Trophoblast cell (in vitro differentiated cells and primary cell): ENCODE results near the gene RELCH.

ENCODE experiments used
- DNase-seq, 2 donors: peaks; one replicate each; pipeline ENCODE4 v3.0.0-alpha.2; 2016
- H2AFZ ChIP-seq: 2 replicates; pipeline ENCODE4 v1.6.1; 2013; ENCODE audit warnings: low read length, moderate library complexity, mild to moderate bottlenecking; ENCODE audit not compliant: insufficient read depth, poor library complexity
- H2AK5ac ChIP-seq: 2 replicates; pipeline ENCODE4 v1.6.1; 2013; ENCODE audit warnings: mild to moderate bottlenecking, low read length
- H2BK120ac ChIP-seq: 2 replicates; pipeline ENCODE4 v1.6.1; 2013; ENCODE audit warnings: low read length, mild to moderate bottlenecking, moderate library complexity; ENCODE audit not compliant: insufficient read depth, poor library complexity
- H2BK12ac ChIP-seq: 2 replicates; pipeline ENCODE4 v1.6.1; 2013; ENCODE audit warnings: mild to moderate bottlenecking, low read length, moderate library complexity
- H2BK5ac ChIP-seq: 2 replicates; pipeline ENCODE4 v1.6.1; 2013; ENCODE audit warnings: low read length, low read depth, moderate library complexity, mild to moderate bottlenecking; ENCODE audit not compliant: poor library complexity
- H3K14ac ChIP-seq: 2 replicates; pipeline ENCODE4 v1.6.1; 2013; ENCODE audit warnings: mild to moderate bottlenecking, low read length
- H3K18ac ChIP-seq: 2 replicates; pipeline ENCODE4 v1.6.1; 2013; ENCODE audit warnings: mild to moderate bottlenecking, low read length
- H3K23ac ChIP-seq: 2 replicates; pipeline ENCODE4 v1.6.1; 2013; ENCODE audit warnings: low read length
- H3K27ac ChIP-seq: 2 replicates; pipeline ENCODE4 v1.5.1; 2013; ENCODE audit warnings: low read depth, mild to moderate bottlenecking, inconsistent platforms, low read length, moderate library complexity
- H3K27me3 ChIP-seq: 2 replicates; pipeline ENCODE4 v1.6.1; 2013; ENCODE audit warnings: inconsistent platforms, mild to moderate bottlenecking, low read length, moderate library complexity; ENCODE audit not compliant: insufficient read depth
- H3K36me3 ChIP-seq, 2 experiments: 1 replicate in 1 of 2; 2 replicates in 1 of 2; pipeline ENCODE4 v1.6.1; 2013; ENCODE audit warnings: low read length in 2 of 2, mild to moderate bottlenecking in 2 of 2, moderate library complexity in 1 of 2; ENCODE audit not compliant: insufficient read depth in 2 of 2, control insufficient read depth in 1 of 2
- H3K4ac ChIP-seq: 2 replicates; pipeline ENCODE4 v1.6.1; 2013; ENCODE audit warnings: low read depth, mild to moderate bottlenecking, low read length, moderate library complexity
- H3K4me1 ChIP-seq, 2 experiments: 1 replicate in 1 of 2; 2 replicates in 1 of 2; pipeline ENCODE4 v1.6.1; 2013; ENCODE audit warnings: low read length in 2 of 2, mild to moderate bottlenecking in 2 of 2, moderate library complexity in 1 of 2; ENCODE audit not compliant: insufficient read depth in 2 of 2, control insufficient read depth in 1 of 2
- H3K4me2 ChIP-seq: 2 replicates; pipeline ENCODE4 v1.6.1; 2013; ENCODE audit warnings: inconsistent platforms, mild to moderate bottlenecking, low read length, moderate library complexity
- H3K4me3 ChIP-seq: 2 replicates; pipeline ENCODE4 v1.5.1; 2013; ENCODE audit warnings: mild to moderate bottlenecking, low read depth, low read length, inconsistent platforms
- H3K79me1 ChIP-seq: one replicate; pipeline ENCODE4 v1.6.1; 2013; ENCODE audit warnings: low read length
- H3K79me2 ChIP-seq: 2 replicates; pipeline ENCODE4 v1.6.1; 2013; ENCODE audit warnings: low read length, mild to moderate bottlenecking; ENCODE audit not compliant: control insufficient read depth, insufficient read depth, poor library complexity
- H3K9ac ChIP-seq: 2 replicates; pipeline ENCODE4 v1.6.1; 2013; ENCODE audit warnings: mild to moderate bottlenecking, low read length
- H3K9me3 ChIP-seq: 2 replicates; pipeline ENCODE4 v1.6.1; 2013; ENCODE audit warnings: low read depth, mild to moderate bottlenecking, control low read depth, inconsistent platforms, low read length; ENCODE audit not compliant: insufficient read depth
- H4K12ac ChIP-seq: 2 replicates; pipeline ENCODE4 v1.6.1; 2013; ENCODE audit warnings: low read depth, mild to moderate bottlenecking, low read length, moderate library complexity
- H4K8ac ChIP-seq: 2 replicates; pipeline ENCODE4 v1.6.1; 2013; ENCODE audit warnings: low read depth, mild to moderate bottlenecking, low read length, moderate library complexity
- H4K91ac ChIP-seq: one replicate; pipeline ENCODE4 v1.6.1; 2013; ENCODE audit warnings: low read depth, mild to moderate bottlenecking, low read length, moderate library complexity
- WGBS: extraction: QIAGEN DNeasy Blood & Tissue Kit; methylation state at CpG from one replicate; pipeline ENCODE4 v1.1.7; 2013; ENCODE audit warnings: missing lambda C conversion rate; ENCODE audit not compliant: insufficient read length, insufficient coverage; ENCODE audit errors: extremely low coverage; 5-methylcytosine and 5-hydroxymethylcytosine counted together

RELCH gene

GRCh38 chr18:62346333-62347088 lies 159.5 kb downstream of the RELCH start:
- Histone ChIP-seq H3K4me1 (peaks cover 0 to 4% of the 10 kb centered on the region in 2 experiments), H4K8ac (no peak overlapping the region), H3K4ac (no peak overlapping the region), H3K27ac (no peak overlapping the region), H2BK120ac (no peak overlapping the region), H2BK12ac (no peak overlapping the region), H2BK5ac (no peak overlapping the region), H3K9me3 (no peaks in the 10 kb centered on the region), H2AFZ (no peak overlapping the region), H3K4me3 (no peak overlapping the region), H3K36me3 (no peaks in the 10 kb centered on the region), H3K27me3 (no peaks in the 10 kb centered on the region), H4K91ac (no peak overlapping the region), H3K4me2 (no peak overlapping the region), H3K9ac (no peak overlapping the region), H3K14ac (no peak overlapping the region), H3K18ac (no peak overlapping the region), H3K79me2 (no peaks in the 10 kb centered on the region), H4K12ac (no peak overlapping the region), H3K79me1 (no peaks in the 10 kb centered on the region), H2AK5ac (no peak overlapping the region), H3K23ac (no peak overlapping the region)
- DNase-seq: no peak
- no CpG with 5 or more reads among the region's 7 CpGs for WGBS

- no peaks in the 10 kb centered on the region for H3K27me3 ChIP-seq
- no peak overlapping the region for H3K23ac ChIP-seq
- no peaks in the 10 kb centered on the region for H3K36me3 ChIP-seq
- H2BK5ac ChIP-seq: no peak overlapping the region
- no peak overlapping the region for H2AK5ac ChIP-seq
- H3K9me3 ChIP-seq: no peaks in the 10 kb centered on the region
- no peak overlapping the region for H3K9ac ChIP-seq
- H4K8ac ChIP-seq: no peak overlapping the region
- peaks cover 0 to 4% of the 10 kb centered on the region in 2 experiments for H3K4me1 ChIP-seq
- no peak overlapping the region for H2AFZ ChIP-seq
- H2BK120ac ChIP-seq: no peak overlapping the region
- no peak overlapping the region for H3K4me2 ChIP-seq
- no peak overlapping the region for H4K91ac ChIP-seq
- no peak overlapping the region for H3K4ac ChIP-seq
- no peak overlapping the region for H3K14ac ChIP-seq
- no peak overlapping the region for H2BK12ac ChIP-seq
- H3K18ac ChIP-seq: no peak overlapping the region
- no peaks in the 10 kb centered on the region for H3K79me2 ChIP-seq
- no CpG with 5 or more reads among the region's 6 CpGs for WGBS
- no peak overlapping the region for H3K4me3 ChIP-seq
- no peak for DNase-seq
- H4K12ac ChIP-seq: no peak overlapping the region
- no peaks in the 10 kb centered on the region for H3K79me1 ChIP-seq
- H3K27ac ChIP-seq: no peak overlapping the region
Measured at GRCh38 chr18:62347089-62347506, 160.0 kb downstream of the RELCH start.

GRCh38 chr18:62348474-62348873 lies 161.4 kb downstream of the RELCH start:
- no CpG with 5 or more reads among the region's 4 CpGs for WGBS
- H3K27ac ChIP-seq: no peak overlapping the region
- no peak overlapping the region for H2AFZ ChIP-seq
- no peaks in the 10 kb centered on the region for H3K9me3 ChIP-seq
- no peak overlapping the region for H3K18ac ChIP-seq
- H3K9ac ChIP-seq: no peak overlapping the region
- no peak overlapping the region for H4K12ac ChIP-seq
- DNase-seq: no peak
- no peaks in the 10 kb centered on the region for H3K79me2 ChIP-seq
- no peak overlapping the region for H3K4me2 ChIP-seq
- no peaks in the 10 kb centered on the region for H3K36me3 ChIP-seq
- no peak overlapping the region for H3K23ac ChIP-seq
- H3K14ac ChIP-seq: no peak overlapping the region
- H3K79me1 ChIP-seq: no peaks in the 10 kb centered on the region
- H4K8ac ChIP-seq: no peak overlapping the region
- no peak overlapping the region for H2BK12ac ChIP-seq
- H3K4me1 ChIP-seq: peaks cover 0 to 4% of the 10 kb centered on the region in 2 experiments
- no peak overlapping the region for H2BK120ac ChIP-seq
- H2BK5ac ChIP-seq: no peak overlapping the region
- no peak overlapping the region for H3K4me3 ChIP-seq
- no peak overlapping the region for H4K91ac ChIP-seq
- H3K4ac ChIP-seq: no peak overlapping the region
- no peak overlapping the region for H2AK5ac ChIP-seq
- H3K27me3 ChIP-seq: no peaks in the 10 kb centered on the region

GRCh38 chr18:62353170-62353569 lies 166.1 kb downstream of the RELCH start:
- no peak overlapping the region for H3K27ac ChIP-seq
- H2BK5ac ChIP-seq: no peak overlapping the region
- H3K4me1 ChIP-seq: peaks cover 0 to 2% of the 10 kb centered on the region in 2 experiments
- H3K9me3 ChIP-seq: no peaks in the 10 kb centered on the region
- H4K8ac ChIP-seq: no peak overlapping the region
- H4K12ac ChIP-seq: no peak overlapping the region
- no peak overlapping the region for H2BK12ac ChIP-seq
- no peaks in the 10 kb centered on the region for H3K79me2 ChIP-seq
- H3K14ac ChIP-seq: no peak overlapping the region
- no peak overlapping the region for H3K4me3 ChIP-seq
- H3K27me3 ChIP-seq: no peaks in the 10 kb centered on the region
- no peak for DNase-seq
- H2BK120ac ChIP-seq: no peak overlapping the region
- H3K4me2 ChIP-seq: no peak overlapping the region
- WGBS: no CpG with 5 or more reads among the region's 7 CpGs
- H3K18ac ChIP-seq: no peak overlapping the region
- H3K36me3 ChIP-seq: no peaks in the 10 kb centered on the region
- no peak overlapping the region for H2AFZ ChIP-seq
- no peak overlapping the region for H3K9ac ChIP-seq
- H2AK5ac ChIP-seq: no peak overlapping the region
- H4K91ac ChIP-seq: no peak overlapping the region
- no peaks in the 10 kb centered on the region for H3K79me1 ChIP-seq
- H3K23ac ChIP-seq: no peak overlapping the region
- H3K4ac ChIP-seq: no peak overlapping the region
